ENCODE data around the gene MISP3.

- TF ChIP-seq, protein P1, sequence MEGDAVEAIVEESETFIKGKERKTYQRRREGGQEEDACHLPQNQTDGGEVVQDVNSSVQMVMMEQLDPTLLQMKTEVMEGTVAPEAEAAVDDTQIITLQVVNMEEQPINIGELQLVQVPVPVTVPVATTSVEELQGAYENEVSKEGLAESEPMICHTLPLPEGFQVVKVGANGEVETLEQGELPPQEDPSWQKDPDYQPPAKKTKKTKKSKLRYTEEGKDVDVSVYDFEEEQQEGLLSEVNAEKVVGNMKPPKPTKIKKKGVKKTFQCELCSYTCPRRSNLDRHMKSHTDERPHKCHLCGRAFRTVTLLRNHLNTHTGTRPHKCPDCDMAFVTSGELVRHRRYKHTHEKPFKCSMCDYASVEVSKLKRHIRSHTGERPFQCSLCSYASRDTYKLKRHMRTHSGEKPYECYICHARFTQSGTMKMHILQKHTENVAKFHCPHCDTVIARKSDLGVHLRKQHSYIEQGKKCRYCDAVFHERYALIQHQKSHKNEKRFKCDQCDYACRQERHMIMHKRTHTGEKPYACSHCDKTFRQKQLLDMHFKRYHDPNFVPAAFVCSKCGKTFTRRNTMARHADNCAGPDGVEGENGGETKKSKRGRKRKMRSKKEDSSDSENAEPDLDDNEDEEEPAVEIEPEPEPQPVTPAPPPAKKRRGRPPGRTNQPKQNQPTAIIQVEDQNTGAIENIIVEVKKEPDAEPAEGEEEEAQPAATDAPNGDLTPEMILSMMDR (IDR thresholded peaks at IDR 0.05; ENCODE audit: insufficient read depth, low read depth, low read length), result no peak
- TF ChIP-seq EZH2 (IDR thresholded peaks at IDR 0.05; ENCODE audit: insufficient read depth, low read length), result no peak
Observed at GRCh38 chr19:14082675-14082960, 10.0 kb downstream of the MISP3 start.
